ENCODE results near the gene RPS21.

- TF ChIP-seq EP300 (IDR thresholded peaks at IDR 0.05; ENCODE audit: borderline replicate concordance in 1 of 2, low read depth in 1 of 2, low read length in 1 of 2) (no peak), MAX (IDR thresholded peaks at IDR 0.05; ENCODE audit: low read depth) (no peak), GABPA (IDR thresholded peaks at IDR 0.05; ENCODE audit: low read depth) (no peak), EZH2phosphoT487 (IDR thresholded peaks at IDR 0.05; ENCODE audit: borderline replicate concordance, low read depth) (no peak), RCOR1 (IDR thresholded peaks at IDR 0.05; ENCODE audit: low read length) (no peak), CTCF (IDR thresholded peaks at IDR 0.05) (no peak), IRF3 (IDR thresholded peaks at IDR 0.05; ENCODE audit: low read depth, low read length) (no peak)
Observed at GRCh38 chr20:62346398-62347150, 40.3 kb upstream of the RPS21 start.
